GM13977 (cell line): Measurements from ENCODE around the gene MAP3K1.
"Not testable (repeated sequence)": the region's sequence is repeated elsewhere in the genome, so short reads cannot be mapped to it uniquely, and the experiment has no call there.

Experiments used
- DNase-seq: peaks from one replicate; pipeline ENCODE4 v3.0.0; 2012; ENCODE audit warnings: low spot score
- CTCF ChIP-seq: IDR thresholded peaks from 2 replicates; pipeline ENCODE4 v1.5.1; 2012; ENCODE audit warnings: mild to moderate bottlenecking, control low read depth; ENCODE audit not compliant: insufficient read depth; ENCODE audit errors: extremely low read depth, missing control alignments
- in situ Hi-C: fragments of 300-500 bp; cut with MboI; formaldehyde crosslinking; loops from one replicate; pipeline ENCODE4 v1.12.0; 2022; ENCODE audit warnings: low sequenced_read_pairs, low pct_unique_long_range_greater_than_20kb, mixed read lengths, inconsistent platforms; ENCODE audit not compliant: unreplicated experiment

MAP3K1 gene

GRCh38 chr5:56819060-56819881 lies 3.9 kb downstream of the MAP3K1 start:
- no peak for DNase-seq
- in situ Hi-C loops = no loop called here
- TF ChIP-seq CTCF = no peak

GRCh38 chr5:56821868-56822267 lies 6.5 kb downstream of the MAP3K1 start:
- in situ Hi-C loops = loop anchor here (10.0 kb wide), 1 partner anchor 547 kb away; no protein-coding TSS in a partner anchor
- not testable (repeated sequence) for DNase-seq

- in situ Hi-C loops = loop anchor here (10.0 kb wide), 1 partner anchor 548 kb away; no protein-coding TSS in a partner anchor
- no peak for TF ChIP-seq CTCF
- DNase-seq = no peak
Measured at GRCh38 chr5:56822981-56823380, 7.6 kb downstream of the MAP3K1 start.

GRCh38 chr5:56824019-56824418 lies 8.7 kb downstream of the MAP3K1 start:
- DNase-seq = no peak
- no peak for TF ChIP-seq CTCF
- in situ Hi-C loops = loop anchor here (10.0 kb wide), 1 partner anchor 549 kb away; no protein-coding TSS in a partner anchor

- no peak for TF ChIP-seq CTCF
- DNase-seq = no peak
- in situ Hi-C loops = loop anchor here (10.0 kb wide), 1 partner anchor 551 kb away; no protein-coding TSS in a partner anchor
Measured at GRCh38 chr5:56825222-56825824, 10.0 kb downstream of the MAP3K1 start.

GRCh38 chr5:56827049-56827448 lies 11.7 kb downstream of the MAP3K1 start:
- no peak for DNase-seq
- in situ Hi-C loops = loop anchor here (10.0 kb wide), 1 partner anchor 552 kb away; no protein-coding TSS in a partner anchor
- no peak for TF ChIP-seq CTCF

- no peak for DNase-seq
- in situ Hi-C loops = loop anchor here (10.0 kb wide), 1 partner anchor 553 kb away; no protein-coding TSS in a partner anchor
- no peak for TF ChIP-seq CTCF
Measured at GRCh38 chr5:56827924-56828323, 12.6 kb downstream of the MAP3K1 start.
